K562 (cell line): ENCODE data around the gene GYPC. TPM values are rescaled to one million over a fixed set of nuclear protein-coding genes. Genes with fewer than 3 reads are reported as not detected.

Source experiments
- ATAC-seq: fragments of 200-7000 bp; cut with Tn5 transposase; 3 replicates; pipeline ENCODE4 v1.9.1; 2020; ENCODE audit warnings: moderate library complexity
- BruUV-seq: library from RNA; stranded (reverse); fragments of 400-500 nt; replicated peaks from 2 replicates; lab custom pipeline; 2021; lab: Mats Ljungman, UMichigan
- CTCF ChIA-PET: fragments of 300-600 bp; formaldehyde crosslinking; extraction: SDS; loops from one replicate; lab custom pipeline; 2021; ENCODE audit warnings: low intra/inter-chr PET ratio; lab: Yijun Ruan, JAX
- POLR2A ChIA-PET: fragments of 300-600, 350-650 bp; sonication (Branson Sonifier 250); formaldehyde crosslinking; extraction: SDS; loops from one replicate; lab custom pipeline; 2021; ENCODE audit warnings: antibody characterized with exemption, inconsistent platforms; lab: Yijun Ruan, JAX
- DNase-seq, 4 experiments: peaks; one replicate each; pipeline versions ENCODE4 v3.0.0 to v3.0.0-alpha.2; 2011 to 2018; ENCODE audit warnings: low spot score in 3 of 4, mixed read lengths in 3 of 4; ENCODE audit errors: extremely low read depth in 1 of 4
- FAIRE-seq: peaks from 2 replicates; lab custom pipeline; 2011; peaks lifted over from hg19 to GRCh38; lab: Jason Lieb, UNC
- H2AFZ ChIP-seq: 2 replicates; pipeline ENCODE4 v1.6.0; 2011; ENCODE audit warnings: low read depth, low read length, control low read depth, inconsistent platforms
- H3K27ac ChIP-seq: fragments of 200-600 bp; 3 replicates; pipeline ENCODE4 v1.8.0; 2011; ENCODE audit warnings: low read depth, mild to moderate bottlenecking, control low read depth, inconsistent platforms, low read length, moderate library complexity, mixed read lengths; ENCODE audit errors: extremely low read depth
- H3K27me3 ChIP-seq, 2 experiments: fragments of 300-600 bp in 1 of 2; 2 replicates in 1 of 2; 3 replicates in 1 of 2; pipeline versions ENCODE4 v1.6.0 to v1.8.0; 2011; ENCODE audit warnings: inconsistent platforms in 2 of 2, low read length in 2 of 2, mild to moderate bottlenecking in 1 of 2, mixed read lengths in 1 of 2, moderate library complexity in 1 of 2; ENCODE audit not compliant: control insufficient read depth in 2 of 2, insufficient read depth in 2 of 2
- H3K36me3 ChIP-seq: fragments of 300-600 bp; 3 replicates; pipeline ENCODE4 v1.8.0; 2011; ENCODE audit warnings: mild to moderate bottlenecking, low read length, inconsistent platforms; ENCODE audit not compliant: control insufficient read depth, insufficient read depth
- H3K4me1 ChIP-seq, 2 experiments: fragments of 200-600 bp in 1 of 2; replicated peaks in 1 of 2; 2 replicates in 1 of 2; 3 replicates in 1 of 2; pipeline versions ENCODE4 v1.5.1 to v1.8.0; 2011; ENCODE audit warnings: inconsistent platforms in 2 of 2, low read length in 2 of 2, mild to moderate bottlenecking in 1 of 2, mixed read lengths in 1 of 2, moderate library complexity in 1 of 2; ENCODE audit not compliant: control insufficient read depth in 2 of 2, insufficient read depth in 2 of 2
- H3K4me2 ChIP-seq: 2 replicates; pipeline ENCODE4 v1.6.1; 2011; ENCODE audit warnings: low read length, control low read depth, inconsistent platforms, mixed read lengths; ENCODE audit not compliant: insufficient read depth
- H3K4me3 ChIP-seq: fragments of 200-600 bp; sonication (generic), shearing (Covaris generic); 2 replicates; pipeline ENCODE4 v1.5.1; 2016; ENCODE audit warnings: control low read depth, inconsistent platforms
- H3K79me2 ChIP-seq: fragments of 200-600 bp; 3 replicates; pipeline ENCODE4 v1.8.0; 2011; ENCODE audit warnings: low read length, inconsistent platforms; ENCODE audit not compliant: control insufficient read depth, insufficient read depth
- H3K9ac ChIP-seq, 2 experiments: 2 replicates each; pipeline versions ENCODE4 v1.6.0 to v1.6.1; 2011; ENCODE audit warnings: low read depth in 2 of 2, low read length in 2 of 2, control low read depth in 1 of 2, inconsistent platforms in 1 of 2, mild to moderate bottlenecking in 1 of 2, mixed read lengths in 1 of 2; ENCODE audit not compliant: insufficient read depth in 1 of 2
- H3K9me1 ChIP-seq: one replicate; pipeline ENCODE4 v1.6.0; 2011; ENCODE audit warnings: inconsistent platforms, mild to moderate bottlenecking, low read length, moderate library complexity; ENCODE audit not compliant: control insufficient read depth, insufficient read depth
- H3K9me3 ChIP-seq: replicated peaks from 2 replicates; pipeline ENCODE4 v1.5.1; 2011; ENCODE audit warnings: low read depth, low read length, inconsistent platforms; ENCODE audit not compliant: control insufficient read depth, insufficient read depth
- H4K20me1 ChIP-seq: replicated peaks from 2 replicates; pipeline ENCODE4 v1.6.1; 2011; ENCODE audit warnings: low read length, inconsistent platforms, mixed read lengths; ENCODE audit not compliant: control insufficient read depth, insufficient read depth
- ETS2 ChIP-seq: IDR thresholded peaks from 2 replicates; pipeline ENCODE4 v1.6.1; 2016; ENCODE audit warnings: borderline replicate concordance, missing genetic modification characterization, mild to moderate bottlenecking, moderate library complexity, missing compliant biosample characterization; ENCODE audit not compliant: poor library complexity, severe bottlenecking
- HSF4 ChIP-seq: fragments of 250-450 bp; sonication (Bioruptor Pico); IDR thresholded peaks from 2 replicates; pipeline ENCODE4 v2.1.2; 2022; ENCODE audit warnings: mild to moderate bottlenecking, moderate library complexity, borderline replicate concordance
- MEIS2 ChIP-seq: fragments of 450-650 bp; IDR thresholded peaks from 2 replicates; pipeline ENCODE4 v1.6.1; 2014; ENCODE audit warnings: mild to moderate bottlenecking; ENCODE audit not compliant: partially characterized antibody
- NFE2 ChIP-seq: IDR thresholded peaks from 2 replicates; pipeline ENCODE4 v1.6.1; 2014; ENCODE audit warnings: antibody characterized with exemption, low read depth
- PRPF4 ChIP-seq: fragments of 200-400 bp; formaldehyde crosslinking; IDR thresholded peaks from one replicate; pipeline ENCODE4 v1.6.1; 2017; ENCODE audit warnings: low read length, low read depth, mild to moderate bottlenecking; ENCODE audit not compliant: insufficient read depth, poor library complexity, severe bottlenecking
- PURB ChIP-seq: sonication (generic); formaldehyde crosslinking; IDR thresholded peaks from 2 replicates; pipeline ENCODE4 v1.9.0; 2021; ENCODE audit warnings: low read depth, mild to moderate bottlenecking, missing genetic modification reagents
- RB1 ChIP-seq: fragments of 450-650 bp; IDR thresholded peaks from 2 replicates; pipeline ENCODE4 v1.6.1; 2017; ENCODE audit warnings: low read depth, mild to moderate bottlenecking
- SAFB ChIP-seq: fragments of 200-400 bp; formaldehyde crosslinking; IDR thresholded peaks from 2 replicates; pipeline ENCODE4 v1.6.1; 2017; ENCODE audit warnings: low read depth, low read length, borderline replicate concordance
- SP2 ChIP-seq: IDR thresholded peaks from 2 replicates; pipeline ENCODE4 v1.6.1; 2011; ENCODE audit warnings: mild to moderate bottlenecking, low read depth, low read length, moderate library complexity; ENCODE audit not compliant: poor library complexity, severe bottlenecking; ENCODE audit errors: extremely low read depth
- TBL1XR1 ChIP-seq, 2 experiments: IDR thresholded peaks; 2 replicates each; pipeline ENCODE4 v1.6.1; 2012; ENCODE audit warnings: improper control_type of control experiment in 2 of 2, low read length in 2 of 2, mild to moderate bottlenecking in 1 of 2
- ZNF184 ChIP-seq: sonication (generic); formaldehyde crosslinking; IDR thresholded peaks from 2 replicates; pipeline ENCODE4 v1.5.0; 2020; ENCODE audit warnings: missing genetic modification reagents
- ZNF668 ChIP-seq: fragments of 250-450 bp; sonication (Bioruptor Pico); IDR thresholded peaks from 2 replicates; pipeline ENCODE4 v1.8.0; 2022; ENCODE audit warnings: mild to moderate bottlenecking, inconsistent platforms
- WGBS: fragments of 100-300 bp; shearing (Covaris generic); methylation state at CpG from one replicate; pipeline ENCODE4 v1.1.6; 2016; ENCODE audit warnings: low coverage, mixed read lengths; ENCODE audit not compliant: insufficient coverage; ENCODE audit errors: missing lambda C conversion rate; 5-methylcytosine and 5-hydroxymethylcytosine counted together
- in situ Hi-C: fragments of 300-500 bp; cut with MboI; formaldehyde crosslinking; loops from 4 replicates; pipeline ENCODE4 v1.15.0; 2018; ENCODE audit warnings: inconsistent platforms, mixed read lengths
- intact Hi-C: fragments of 100-400 bp; cut with micrococcal nuclease; formaldehyde crosslinking; loops from 2 replicates; pipeline ENCODE4 v1.14.2; 2022
- polyA plus RNA-seq, 8 experiments: library from polyadenylated mRNA; depleted of rRNA in 4 of 8; stranded (reverse) in 5 of 8; unstranded in 3 of 8; fragments of >200 nt; fragmentation: Nextera tagmentation in 2 of 8; fragmentation: Illumina TruSeq in 1 of 8; extraction: Ambion mirVana in 2 of 8; extraction: Trizol in 1 of 8; gene quantifications; 2 replicates each; pipeline versions ENCODE4 v1.2.1 to v1.2.3, GENCODE V29; 2011 to 2014; ENCODE audit warnings: inconsistent platforms in 1 of 8, missing spikeins in 1 of 8
- total RNA-seq, 7 experiments: library from RNA; depleted of rRNA in 6 of 7; stranded (reverse); fragments of >200 nt in 6 of 7; fragmentation: Illumina TruSeq in 2 of 7; extraction: Trizol in 2 of 7; gene quantifications; 2 replicates each; pipeline versions ENCODE4 v1.2.1 to v1.2.3, GENCODE V29; 2011 to 2021; ENCODE audit warnings: low replicate concordance in 1 of 7
- TF ChIP-seq, protein P1 (sequence below): fragments of 150-350 bp; conservative IDR thresholded peaks from 2 replicates; pipeline ENCODE4 v1.6.1; 2014; ENCODE audit warnings: low read length
- TF ChIP-seq, protein P2 (sequence below): sonication (generic); formaldehyde crosslinking; IDR thresholded peaks from 2 replicates; pipeline ENCODE4 v1.8.1; 2023; ENCODE audit warnings: mild to moderate bottlenecking, missing genetic modification reagents
- TF ChIP-seq, protein P3 (sequence below): IDR thresholded peaks from 3 replicates; pipeline ENCODE4 v1.6.1; 2011; ENCODE audit warnings: borderline replicate concordance, mild to moderate bottlenecking; ENCODE audit not compliant: insufficient read length, insufficient read depth
- TF ChIP-seq, protein P4 (sequence below): fragments of 250-450 bp; sonication (Bioruptor Pico); IDR thresholded peaks from 2 replicates; pipeline ENCODE4 v1.5.0; 2020; ENCODE audit warnings: mild to moderate bottlenecking

Gene GYPC
- total and polyA plus RNA-seq, 9 of the 15 experiments (the other 6 are each of a cell fraction or from before 2014, with no cell fraction given), result 50.6 to 282 (median 194) TPM

DNA sequence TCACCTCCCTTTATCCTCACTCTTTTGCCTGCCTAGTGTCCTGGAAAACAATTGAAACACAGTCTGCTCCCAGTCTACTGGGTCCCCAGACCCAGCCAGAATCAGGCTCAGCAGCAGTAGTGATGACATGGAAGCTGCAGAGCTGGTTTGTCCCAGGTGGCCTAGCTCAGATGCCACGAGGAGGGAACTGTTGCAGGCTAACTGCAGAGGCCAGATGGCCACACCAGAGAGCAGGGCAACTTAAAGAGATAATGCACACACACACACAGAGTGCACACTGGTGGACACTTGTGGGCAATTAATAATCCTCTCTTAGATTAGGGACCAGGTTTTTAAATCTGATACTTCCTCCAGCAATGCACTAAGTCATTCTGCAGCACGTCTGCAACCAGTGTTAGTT is 42.4 kb downstream of the GYPC start:
- in situ Hi-C loops (no loop called here), intact Hi-C loops (no loop called here)
- POLR2A ChIA-PET, result interaction anchor here (1.4 to 3.8 kb wide), 2 partner anchors 10 to 11 kb away, joined by 3 to 14 read pairs; no protein-coding TSS in a partner anchor
- H3K4me3 ChIP-seq, result no peak overlapping the region
- H3K9me3 ChIP-seq, result no peaks in the 10 kb centered on the region
- H3K4me1 ChIP-seq, result peaks cover 0 to 3% of the 10 kb centered on the region in 2 experiments; a peak in 1 of 5 replicates
- ATAC-seq, result peak; percentile 43
- H3K4me2 ChIP-seq, result no peak overlapping the region
- 29% methylated on average over 2 of the region's 2 CpGs for WGBS
- H3K27ac ChIP-seq, result no peak overlapping the region
- H3K9ac ChIP-seq, result no peak overlapping the region
- H3K79me2 ChIP-seq, result no peaks in the 10 kb centered on the region
- H3K27me3 ChIP-seq, result no peaks in the 10 kb centered on the region
- BruUV-seq, result no TSS peak
- no peak overlapping the region for H2AFZ ChIP-seq
- no peaks in the 10 kb centered on the region for H4K20me1 ChIP-seq
- CTCF ChIA-PET, result no interaction called here
- peaks cover 42% of the 10 kb centered on the region for H3K36me3 ChIP-seq
- H3K9me1 ChIP-seq, result no peaks in the 10 kb centered on the region
- DNase-seq, result no peak
- FAIRE-seq, result peak; percentile 60
- TF ChIP-seq, protein P1, sequence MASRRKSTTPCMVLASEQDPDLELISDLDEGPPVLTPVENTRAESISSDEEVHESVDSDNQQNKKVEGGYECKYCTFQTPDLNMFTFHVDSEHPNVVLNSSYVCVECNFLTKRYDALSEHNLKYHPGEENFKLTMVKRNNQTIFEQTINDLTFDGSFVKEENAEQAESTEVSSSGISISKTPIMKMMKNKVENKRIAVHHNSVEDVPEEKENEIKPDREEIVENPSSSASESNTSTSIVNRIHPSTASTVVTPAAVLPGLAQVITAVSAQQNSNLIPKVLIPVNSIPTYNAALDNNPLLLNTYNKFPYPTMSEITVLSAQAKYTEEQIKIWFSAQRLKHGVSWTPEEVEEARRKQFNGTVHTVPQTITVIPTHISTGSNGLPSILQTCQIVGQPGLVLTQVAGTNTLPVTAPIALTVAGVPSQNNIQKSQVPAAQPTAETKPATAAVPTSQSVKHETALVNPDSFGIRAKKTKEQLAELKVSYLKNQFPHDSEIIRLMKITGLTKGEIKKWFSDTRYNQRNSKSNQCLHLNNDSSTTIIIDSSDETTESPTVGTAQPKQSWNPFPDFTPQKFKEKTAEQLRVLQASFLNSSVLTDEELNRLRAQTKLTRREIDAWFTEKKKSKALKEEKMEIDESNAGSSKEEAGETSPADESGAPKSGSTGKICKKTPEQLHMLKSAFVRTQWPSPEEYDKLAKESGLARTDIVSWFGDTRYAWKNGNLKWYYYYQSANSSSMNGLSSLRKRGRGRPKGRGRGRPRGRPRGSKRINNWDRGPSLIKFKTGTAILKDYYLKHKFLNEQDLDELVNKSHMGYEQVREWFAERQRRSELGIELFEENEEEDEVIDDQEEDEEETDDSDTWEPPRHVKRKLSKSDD, result no peak
- TF ChIP-seq, protein P2, sequence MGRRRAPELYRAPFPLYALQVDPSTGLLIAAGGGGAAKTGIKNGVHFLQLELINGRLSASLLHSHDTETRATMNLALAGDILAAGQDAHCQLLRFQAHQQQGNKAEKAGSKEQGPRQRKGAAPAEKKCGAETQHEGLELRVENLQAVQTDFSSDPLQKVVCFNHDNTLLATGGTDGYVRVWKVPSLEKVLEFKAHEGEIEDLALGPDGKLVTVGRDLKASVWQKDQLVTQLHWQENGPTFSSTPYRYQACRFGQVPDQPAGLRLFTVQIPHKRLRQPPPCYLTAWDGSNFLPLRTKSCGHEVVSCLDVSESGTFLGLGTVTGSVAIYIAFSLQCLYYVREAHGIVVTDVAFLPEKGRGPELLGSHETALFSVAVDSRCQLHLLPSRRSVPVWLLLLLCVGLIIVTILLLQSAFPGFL, result no peak
- TF ChIP-seq HSF4 (CRISPR knock-in tag) (no peak), SAFB (no peak), ZNF668 (no peak), PURB (CRISPR knock-in tag) (no peak), ETS2 (tag) (no peak), NFE2 (no peak), RB1 (no peak), TBL1XR1 (IDR thresholded peaks at IDR 0.05; ENCODE audit: low read length in 2 of 2) (no peak), ZNF184 (CRISPR knock-in tag) (no peak), SP2 (no peak), MEIS2 (no peak), PRPF4 (no peak)
- TF ChIP-seq, protein P3, sequence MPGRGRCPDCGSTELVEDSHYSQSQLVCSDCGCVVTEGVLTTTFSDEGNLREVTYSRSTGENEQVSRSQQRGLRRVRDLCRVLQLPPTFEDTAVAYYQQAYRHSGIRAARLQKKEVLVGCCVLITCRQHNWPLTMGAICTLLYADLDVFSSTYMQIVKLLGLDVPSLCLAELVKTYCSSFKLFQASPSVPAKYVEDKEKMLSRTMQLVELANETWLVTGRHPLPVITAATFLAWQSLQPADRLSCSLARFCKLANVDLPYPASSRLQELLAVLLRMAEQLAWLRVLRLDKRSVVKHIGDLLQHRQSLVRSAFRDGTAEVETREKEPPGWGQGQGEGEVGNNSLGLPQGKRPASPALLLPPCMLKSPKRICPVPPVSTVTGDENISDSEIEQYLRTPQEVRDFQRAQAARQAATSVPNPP, result no peak
- TF ChIP-seq, protein P4, sequence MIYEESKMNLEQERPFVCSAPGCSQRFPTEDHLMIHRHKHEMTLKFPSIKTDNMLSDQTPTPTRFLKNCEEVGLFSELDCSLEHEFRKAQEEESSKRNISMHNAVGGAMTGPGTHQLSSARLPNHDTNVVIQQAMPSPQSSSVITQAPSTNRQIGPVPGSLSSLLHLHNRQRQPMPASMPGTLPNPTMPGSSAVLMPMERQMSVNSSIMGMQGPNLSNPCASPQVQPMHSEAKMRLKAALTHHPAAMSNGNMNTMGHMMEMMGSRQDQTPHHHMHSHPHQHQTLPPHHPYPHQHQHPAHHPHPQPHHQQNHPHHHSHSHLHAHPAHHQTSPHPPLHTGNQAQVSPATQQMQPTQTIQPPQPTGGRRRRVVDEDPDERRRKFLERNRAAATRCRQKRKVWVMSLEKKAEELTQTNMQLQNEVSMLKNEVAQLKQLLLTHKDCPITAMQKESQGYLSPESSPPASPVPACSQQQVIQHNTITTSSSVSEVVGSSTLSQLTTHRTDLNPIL (CRISPR knock-in tag), result no peak
